ENCODE data around the gene GDA.

GDA gene

DNA sequence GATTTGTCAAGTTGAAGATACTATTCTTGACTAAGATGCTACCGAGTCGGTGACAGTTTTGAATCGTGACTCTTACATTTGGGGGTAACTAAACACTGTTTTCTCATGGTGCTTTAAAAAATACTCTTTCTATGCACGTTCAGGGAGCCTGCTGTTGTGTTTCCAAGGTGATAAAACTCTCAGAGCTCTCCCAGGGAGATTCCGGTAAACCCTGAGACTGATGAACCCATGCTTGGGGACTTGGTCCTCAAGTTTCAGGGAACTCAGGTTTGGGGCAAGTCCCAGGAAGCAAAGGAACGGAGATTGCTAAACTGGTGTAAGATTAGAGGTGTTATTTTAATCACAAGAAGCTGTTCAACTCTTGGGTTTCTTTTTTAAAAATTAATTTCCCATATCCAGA, 1.4 kb downstream of the GDA start:
- no peak for DNase-seq

DNA sequence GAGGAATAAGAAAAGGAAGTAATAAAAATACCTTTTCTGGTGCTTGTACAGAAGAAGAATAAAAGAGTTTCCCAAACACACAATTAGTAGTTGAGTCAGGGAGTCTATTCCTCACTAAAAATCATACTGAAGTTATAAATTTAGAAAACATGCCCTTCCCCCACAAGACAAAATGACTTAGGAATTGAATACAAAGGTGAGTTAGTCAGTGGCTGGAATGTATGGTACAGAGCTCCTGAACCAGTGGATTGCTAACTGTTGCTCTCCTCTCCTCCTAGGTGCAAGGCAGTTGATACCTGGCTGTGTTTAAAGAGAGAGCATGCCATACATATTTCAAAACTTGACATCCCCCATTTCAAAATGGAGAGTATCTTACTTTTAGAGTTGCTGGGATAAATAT, 1.9 kb downstream of the GDA start:
- DNase-seq: no peak

DNA sequence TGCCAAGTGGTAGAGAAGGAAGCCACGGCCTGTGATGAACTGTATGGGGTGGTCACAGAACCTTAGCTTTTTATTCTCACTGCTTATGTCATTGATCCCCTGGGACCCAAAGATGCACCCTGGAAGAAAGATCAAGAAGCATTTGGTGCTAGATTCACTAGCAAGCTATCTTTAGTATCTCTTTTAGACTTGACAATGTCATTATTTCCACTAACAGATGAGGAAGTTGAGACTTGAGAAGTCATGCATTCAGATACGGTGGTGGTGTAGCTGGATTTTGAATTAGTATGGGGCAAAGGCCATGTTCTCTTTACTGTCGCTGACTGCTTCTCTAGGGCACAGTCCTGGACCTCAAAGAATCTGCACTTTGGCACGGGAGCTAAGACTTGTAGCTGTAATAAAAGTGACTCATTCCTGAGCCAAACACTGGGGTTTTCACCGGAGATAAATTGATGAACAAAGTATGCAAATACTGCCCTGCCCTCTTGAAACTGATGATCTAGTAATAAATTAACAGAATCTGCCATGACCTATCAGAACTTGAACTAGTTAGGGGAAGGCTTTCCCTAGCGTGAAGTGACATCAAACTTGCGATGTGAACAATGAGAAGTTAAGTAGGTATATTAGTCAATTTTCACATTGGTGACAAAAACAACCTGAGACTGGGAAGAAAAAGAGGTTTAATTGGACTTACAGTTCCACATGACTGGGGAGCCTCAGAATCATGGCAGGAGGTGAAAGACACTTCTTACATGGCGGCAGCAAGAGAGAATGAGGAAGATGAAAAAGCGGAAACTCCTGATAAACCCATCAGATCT, 5.4 kb downstream of the GDA start:
- no peak for DNase-seq

DNA sequence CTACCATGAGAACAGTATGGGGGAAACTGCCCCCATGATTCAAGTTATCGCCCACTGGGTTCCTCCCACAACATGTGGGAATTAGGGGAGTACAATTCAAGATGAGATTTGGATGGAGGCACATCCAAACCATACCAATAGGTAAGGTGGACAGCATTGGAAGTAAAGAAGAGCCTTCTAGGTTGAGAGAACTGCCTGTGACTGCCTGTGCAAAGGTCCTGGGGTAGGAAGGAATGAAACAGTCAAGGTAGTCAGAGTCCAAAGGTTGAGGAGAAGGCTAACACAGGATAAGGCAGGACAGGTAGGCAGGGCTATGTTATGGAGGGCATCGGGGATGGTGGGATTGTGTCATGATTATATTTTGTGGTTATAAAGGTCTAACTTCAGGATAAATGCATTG, 6.1 kb downstream of the GDA start:
- no peak for DNase-seq

DNA sequence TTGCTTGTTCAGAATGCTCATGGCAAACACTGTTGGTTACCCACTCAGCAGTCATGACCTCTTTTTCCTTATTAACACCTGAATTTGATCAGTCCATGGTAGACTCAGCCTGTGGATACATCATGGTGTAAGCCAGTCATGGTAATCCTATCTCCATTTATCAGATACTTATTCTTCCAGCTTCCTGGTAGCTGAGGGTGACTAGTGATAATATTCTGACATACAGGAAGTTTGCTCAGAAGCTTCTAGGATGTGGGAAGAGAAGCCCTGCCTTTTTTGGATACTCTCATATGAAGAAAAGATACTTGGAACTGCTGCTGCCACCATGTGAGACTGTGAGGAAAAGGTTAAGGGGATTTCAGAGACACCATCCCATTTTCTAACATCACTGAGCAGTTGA, 7.3 kb downstream of the GDA start:
- no peak for DNase-seq

DNA sequence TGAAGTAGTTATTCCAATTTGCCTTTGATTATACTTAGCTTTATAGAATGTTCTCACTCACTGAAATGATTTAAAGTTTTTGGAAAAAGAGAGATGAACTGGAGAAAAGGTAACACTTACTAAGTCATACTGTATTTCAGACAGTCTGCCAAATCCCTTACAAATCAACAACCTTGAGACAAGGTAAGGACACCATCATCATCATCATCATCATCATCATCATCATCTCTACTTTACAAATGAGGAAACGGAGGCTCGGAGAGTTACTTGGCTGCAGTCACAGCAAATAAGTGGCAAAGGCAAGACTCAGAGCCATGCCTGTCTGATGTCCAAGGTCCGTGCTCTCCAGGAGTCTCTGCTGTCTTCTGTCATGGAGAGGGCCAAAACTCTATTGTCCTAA, 9.4 kb downstream of the GDA start:
- DNase-seq: no peak

DNA sequence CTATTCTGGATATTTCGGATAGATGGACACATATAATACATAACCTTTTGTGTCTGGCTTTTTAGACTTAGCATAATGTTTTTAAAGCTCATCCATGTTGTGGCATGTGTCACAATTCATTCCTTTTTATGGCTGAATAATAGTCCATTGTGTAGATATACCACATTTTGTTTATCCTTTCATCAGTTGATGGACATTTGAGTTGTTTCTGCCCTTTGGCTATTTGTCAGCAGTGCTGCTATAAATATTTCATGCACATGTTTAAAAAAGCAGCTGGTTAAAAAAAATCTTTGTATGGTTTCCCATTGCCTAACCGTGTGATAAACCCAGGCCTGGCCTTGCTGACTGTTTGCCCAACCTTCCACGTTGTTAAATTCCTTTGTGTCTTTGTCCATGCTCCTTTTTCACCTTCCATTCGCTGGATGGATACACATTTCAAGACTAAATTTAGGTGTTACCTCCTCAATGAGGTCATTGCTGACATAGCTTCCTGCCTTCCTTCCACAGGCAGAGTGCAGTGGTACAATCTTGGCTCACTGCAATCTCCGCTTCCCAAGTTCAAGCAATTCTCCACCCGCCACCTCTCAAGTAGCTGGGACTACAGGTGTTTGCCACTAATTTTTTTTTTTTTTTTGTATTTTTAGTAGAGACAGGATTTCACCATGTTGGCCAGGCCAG, 11.3 kb downstream of the GDA start:
- DNase-seq: no peak

DNA sequence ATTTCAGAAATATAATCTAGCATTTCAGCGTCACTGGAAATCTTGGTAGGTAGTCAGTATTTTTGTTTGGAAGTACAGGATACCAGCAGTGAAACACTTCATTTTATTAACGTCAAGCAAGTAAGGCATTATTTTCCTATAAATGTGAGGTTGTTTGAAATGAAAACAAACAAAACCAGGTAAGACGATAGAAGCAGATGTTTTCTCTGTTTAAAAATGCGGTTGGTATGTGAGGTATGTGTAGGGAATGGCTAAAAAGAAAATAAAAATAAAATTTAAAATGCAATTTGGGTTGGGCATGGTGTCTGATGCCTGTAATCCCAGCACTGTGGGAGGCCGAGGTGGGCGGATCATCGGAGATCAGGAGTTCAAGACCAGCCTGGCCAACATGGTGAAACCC, 16.1 kb downstream of the GDA start:
- no peak for DNase-seq

DNA sequence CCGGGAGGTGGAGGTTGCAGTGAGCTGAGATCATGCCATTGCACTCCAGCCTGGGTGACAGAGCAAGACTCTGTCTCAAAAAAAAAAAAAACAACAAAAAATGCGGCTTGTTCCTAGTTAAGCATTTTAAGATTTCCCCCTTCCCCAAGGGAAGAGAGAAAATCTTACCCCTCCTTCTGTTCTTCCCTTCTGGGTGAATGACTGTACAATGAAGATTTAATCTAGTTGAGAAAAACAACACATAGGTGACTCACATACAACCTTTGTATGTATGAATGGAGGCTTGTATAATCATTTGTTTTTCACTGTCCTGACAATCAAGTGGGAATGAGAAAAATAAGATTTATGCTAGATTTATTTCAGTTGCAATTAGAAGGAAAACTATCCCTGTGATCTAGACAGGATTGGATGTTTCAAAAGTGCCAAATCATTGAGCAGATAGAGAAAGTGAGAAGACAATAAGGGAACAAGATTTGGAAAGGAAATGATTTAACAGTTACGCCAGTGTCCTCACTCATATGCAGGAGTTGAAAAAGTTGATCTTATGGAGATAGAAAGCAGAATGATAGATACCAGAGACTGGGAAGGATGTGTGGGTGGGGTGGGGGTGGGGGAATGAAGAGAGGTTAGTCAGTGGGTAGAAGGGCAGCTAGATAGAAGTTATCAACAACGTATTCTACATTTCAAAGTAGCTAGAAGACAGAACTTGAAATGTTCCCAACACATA, 16.7 kb downstream of the GDA start:
- no peak for DNase-seq

DNA sequence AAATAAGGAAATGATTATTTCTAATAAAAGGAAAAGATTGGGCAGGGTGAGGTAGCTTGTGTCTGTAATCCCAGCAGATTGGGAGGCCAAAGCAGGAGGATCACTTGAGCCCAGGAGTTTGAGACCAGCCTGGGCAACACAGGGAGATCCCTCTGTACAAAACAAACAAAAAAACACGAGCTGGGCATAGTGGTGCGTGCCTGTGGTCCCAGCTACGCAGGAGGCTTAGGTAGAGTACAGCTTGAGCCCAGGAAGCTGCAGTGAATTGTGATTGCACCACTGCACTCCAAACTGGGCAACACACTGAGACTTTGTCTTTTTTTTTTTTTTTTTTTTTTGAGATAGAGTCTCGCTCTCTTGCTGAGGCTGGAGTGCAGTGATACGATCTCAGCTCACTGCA, 18.8 kb downstream of the GDA start:
- no peak for DNase-seq

DNA sequence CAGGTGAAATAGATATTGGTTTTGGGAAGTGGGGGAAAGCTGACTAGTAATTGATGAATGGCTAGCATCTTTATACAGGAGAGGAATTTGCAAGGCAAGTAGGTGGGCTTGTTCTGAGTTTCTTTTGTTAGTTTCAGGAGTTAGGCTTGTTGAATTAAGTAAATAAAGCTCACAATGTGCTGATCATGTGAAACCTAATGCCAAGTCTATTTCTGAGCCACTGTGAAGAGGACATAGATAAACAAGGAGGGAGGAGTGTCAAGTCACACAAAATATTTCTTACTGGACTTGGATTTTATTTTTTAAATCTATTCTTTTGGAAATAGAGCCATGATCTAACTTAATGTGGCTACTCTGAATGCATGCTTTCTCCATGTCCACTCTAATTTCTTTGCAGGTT, 19.9 kb downstream of the GDA start:
- DNase-seq: no peak

DNA sequence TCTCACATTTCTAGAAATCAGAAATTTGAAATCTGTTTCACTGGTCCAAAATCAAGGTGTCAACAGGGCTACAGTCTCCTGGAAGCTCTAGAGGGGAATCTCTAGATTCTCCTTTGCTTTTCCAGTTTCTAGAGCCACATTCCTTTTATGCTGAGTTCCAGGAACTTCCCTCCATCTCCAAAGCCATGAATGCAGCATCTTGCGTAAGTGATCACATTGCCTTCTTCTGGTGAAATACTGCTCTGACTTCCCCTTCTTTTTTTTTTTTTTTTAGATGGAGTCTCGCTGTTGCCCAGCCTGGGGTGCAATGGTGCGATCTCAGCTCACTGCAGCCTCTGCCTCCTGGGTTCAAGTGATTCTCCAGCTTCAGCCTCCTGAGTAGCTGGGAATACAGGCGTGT, 23.8 kb downstream of the GDA start:
- no peak for DNase-seq

DNA sequence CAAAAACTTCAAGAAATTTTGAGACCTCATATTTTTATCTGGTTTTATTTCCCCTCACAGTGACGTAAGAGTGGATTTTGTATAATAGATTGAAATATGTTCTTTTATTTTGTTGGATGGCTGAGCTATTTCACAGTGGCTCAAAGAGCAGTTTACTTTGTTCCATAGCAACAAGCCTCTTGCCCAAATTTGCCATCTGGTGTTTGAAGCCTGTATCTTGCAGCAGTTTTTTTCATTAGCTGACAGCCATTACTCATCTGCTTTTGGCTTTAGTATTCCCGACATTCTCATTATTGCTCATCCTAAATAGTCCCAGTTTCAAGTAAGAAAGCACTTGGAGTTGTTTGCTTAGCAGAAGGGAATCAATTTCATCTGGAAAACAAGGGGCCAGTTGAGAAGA, 36.3 kb downstream of the GDA start:
- DNase-seq: peak; percentile 65

DNA sequence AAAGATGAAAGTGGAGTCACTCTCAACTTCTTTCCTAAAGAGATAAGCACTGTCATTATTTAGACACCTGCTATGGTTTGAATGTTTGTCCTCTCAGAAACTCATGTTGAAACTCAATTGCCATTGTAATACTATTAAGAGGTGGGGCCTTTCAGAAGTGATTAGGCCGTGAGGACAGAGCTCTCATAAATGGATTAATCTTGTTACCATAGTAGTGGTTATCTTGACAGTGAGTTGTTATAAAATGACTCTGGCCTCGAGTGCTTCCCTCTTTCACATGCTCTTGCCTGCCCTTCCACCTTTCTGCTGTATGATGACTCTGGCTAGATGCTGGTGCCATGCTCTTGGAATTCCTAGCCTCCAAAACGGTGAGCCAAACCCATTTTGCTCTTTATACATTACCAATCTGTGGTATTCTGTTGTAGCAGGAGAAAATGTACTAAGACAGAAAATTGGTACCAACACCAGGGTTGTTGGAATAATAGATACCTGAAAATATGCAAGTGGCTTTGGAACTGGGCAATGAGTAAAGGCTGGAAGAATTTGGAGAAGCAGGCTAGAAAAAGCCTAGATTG, 38.0 kb downstream of the GDA start:
- DNase-seq: peak; percentile 91

DNA sequence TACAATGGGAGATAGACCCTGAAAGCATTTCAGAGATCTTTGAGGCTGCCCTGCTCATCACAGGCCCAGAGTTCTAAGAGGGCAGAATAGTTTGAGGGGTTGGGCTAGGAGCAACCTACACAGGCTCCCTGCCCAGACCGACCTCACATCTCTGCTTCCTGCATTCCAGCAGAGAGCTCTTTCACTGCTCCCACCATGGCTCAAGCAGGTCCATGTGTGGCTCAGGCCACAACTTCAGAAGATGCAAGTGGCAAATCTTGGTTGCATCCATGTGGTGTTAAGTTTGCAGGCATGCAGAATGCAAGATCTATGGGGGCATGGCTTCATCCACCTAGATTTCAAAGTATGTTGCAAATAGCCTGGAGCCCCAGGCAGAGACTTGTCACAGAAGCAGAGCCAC, 39.0 kb downstream of the GDA start:
- DNase-seq: no peak

DNA sequence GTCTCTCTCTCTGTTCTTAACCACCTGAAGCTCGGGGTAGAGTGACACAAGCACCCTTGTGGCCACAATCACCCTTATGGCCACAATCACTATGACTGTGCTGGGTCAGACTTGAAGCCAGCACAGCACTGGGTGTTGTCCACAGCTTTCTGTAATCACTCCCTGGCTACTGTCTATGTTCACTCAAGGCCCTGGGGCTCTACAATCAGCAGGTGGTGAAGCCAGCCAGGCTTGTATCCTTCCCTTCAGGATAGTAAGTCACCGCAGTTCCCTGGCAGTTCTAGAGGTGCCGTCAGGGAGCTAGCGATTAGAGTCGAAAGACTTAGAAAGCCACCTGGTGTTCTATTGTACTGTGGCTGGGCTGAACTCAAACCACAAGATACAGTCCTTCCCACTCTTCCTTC, 44.2 kb downstream of the GDA start:
- peak; percentile 8 for DNase-seq

DNA sequence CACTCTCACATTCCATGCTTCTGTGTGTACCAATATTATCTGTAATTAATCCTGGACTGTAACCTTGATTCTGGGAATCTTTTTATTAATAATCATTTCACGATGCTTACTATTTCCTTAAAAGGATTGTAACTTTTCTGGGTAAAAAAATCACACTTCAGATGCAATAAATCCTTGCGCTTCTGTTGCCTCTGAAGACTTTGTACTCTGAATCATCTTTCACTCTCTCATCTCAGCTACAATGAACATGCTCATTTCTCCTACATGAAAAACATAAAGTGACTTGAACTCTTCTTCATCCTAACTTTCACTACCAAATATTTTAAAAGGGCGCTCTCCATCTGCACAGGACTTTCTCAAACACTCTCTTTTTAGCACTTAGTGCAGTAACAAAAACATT, 50.0 kb downstream of the GDA start:
- DNase-seq: no peak

DNA sequence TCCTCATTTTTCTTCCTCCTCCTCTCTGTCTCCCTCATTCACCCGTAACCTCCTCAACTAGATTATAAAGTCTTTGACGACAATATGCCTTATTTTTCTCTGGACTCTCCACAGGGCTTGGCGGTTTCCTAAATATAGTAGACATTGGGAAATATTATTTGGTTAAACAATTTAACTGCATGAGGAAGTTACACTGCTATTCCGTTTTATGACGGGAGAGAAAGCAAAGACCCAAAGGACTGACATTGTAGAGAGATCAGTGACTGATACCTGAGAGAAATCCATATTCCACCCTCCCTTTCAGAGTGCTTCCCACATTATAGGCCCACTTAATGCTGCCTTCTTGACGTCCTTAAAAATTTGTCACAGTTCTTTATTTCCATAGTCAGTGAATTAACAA, 51.2 kb downstream of the GDA start:
- no peak for DNase-seq

DNA sequence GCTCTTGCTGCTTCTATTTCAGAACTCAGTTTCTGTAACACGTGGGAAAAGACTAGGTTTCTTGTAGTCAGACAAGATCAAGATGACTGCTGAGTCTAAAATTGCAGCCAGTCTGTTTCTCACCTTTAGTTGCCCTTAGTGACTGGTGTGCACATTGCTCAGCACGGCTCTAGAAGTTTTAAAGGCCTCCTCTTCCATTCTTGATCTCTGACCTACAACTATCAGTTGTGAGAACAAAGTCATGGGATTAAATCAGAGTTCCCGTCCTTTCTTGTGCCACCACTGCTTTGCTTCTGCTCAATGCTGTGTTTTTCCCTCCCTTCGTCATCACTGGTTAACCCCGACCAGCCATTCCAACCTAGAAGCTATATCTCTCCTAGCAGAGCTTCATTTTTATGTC, 52.8 kb downstream of the GDA start:
- no peak for DNase-seq

DNA sequence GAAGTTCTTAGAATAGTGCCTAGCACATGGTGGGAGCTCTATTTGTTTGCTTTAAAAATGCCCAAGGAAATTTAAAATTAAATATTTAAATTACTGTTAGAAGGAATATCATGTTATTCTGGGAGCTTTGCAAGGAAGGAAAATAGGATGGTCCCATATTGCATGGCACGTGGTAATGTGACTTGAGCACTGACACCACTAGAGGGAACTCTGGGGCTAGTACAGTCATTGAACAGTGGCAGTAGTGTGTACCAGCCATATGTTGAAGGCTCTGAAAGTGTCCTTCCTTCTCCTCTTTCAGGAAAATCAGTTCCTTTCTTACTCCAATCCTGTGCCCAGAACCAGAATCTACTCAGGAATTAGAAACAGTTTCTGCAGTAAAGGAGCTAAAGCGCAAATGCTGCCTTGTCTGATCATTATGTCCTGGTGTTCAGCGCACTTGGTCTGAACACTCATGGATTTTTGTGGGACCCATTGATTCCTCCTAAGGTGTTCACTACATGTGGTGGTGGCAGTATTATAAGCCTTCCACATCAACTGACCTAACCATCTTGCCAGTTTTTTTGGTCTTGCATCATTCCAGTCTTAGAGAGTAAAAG, 54.1 kb downstream of the GDA start:
- DNase-seq: peak; percentile 83

DNA sequence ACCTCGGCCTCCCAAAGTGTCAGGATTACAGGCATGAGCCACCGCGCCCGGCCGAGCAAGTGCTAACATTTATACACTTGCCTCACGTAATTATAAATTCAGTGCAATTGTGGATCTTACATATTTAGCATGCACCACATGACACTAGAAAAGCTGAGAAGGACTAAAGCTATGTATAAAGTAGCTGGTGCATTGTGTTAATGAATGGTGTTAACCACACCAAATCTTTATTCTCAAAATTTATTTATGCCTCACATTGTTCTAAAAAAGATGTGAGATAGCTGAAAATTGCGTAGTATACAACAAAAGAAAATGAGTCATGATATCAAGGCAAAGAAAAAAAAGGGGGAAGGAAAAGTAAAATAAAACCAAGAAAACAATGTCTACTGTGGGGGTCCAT, 54.8 kb downstream of the GDA start:
- no peak for DNase-seq

DNA sequence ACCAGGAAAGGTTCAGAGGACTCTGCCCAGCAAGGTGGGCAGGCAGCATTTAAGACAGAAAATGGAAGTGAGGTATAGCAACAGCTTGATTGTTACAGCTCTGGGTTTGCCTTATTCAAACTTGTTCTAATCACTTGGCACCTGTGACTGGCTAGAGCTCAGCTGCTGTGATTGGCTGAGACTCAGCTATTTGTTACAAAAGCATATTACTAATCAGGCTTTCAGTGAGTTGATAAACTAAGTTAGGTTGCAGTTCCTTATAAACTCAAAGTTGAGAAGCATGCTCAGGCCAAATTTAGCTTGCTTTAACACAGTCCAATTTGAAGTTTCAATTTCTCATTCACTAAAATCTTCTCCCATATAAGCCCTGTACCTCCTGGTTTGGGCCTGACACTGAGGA, 56.3 kb downstream of the GDA start:
- DNase-seq: no peak

DNA sequence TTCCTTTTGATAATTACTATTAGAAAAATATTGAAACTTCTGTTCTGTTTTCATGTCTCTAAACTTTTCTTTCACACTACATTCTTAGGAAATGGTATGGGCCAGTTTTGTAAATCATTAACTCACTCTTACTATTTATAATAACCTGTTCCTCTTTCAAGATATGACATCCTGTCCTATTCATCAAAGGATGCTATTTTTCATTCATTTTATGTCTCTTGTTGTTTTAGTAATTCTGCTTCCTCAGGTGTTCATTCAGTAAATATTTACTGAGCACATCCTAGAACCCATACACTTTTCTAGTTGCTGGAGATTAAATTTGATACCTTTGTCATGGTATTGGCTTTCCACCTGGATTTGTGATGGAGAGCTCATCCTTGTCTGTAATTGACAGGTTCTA, 58.0 kb downstream of the GDA start:
- DNase-seq: no peak

All from NCI-H82 (cell line).